SK-N-SH (cell line): ENCODE data around the gene RIN3. TPM values are rescaled to one million over a fixed set of nuclear protein-coding genes. Genes with fewer than 3 reads are reported as not detected.

ENCODE experiments used
- CTCF ChIA-PET: fragments of 300-600, 350-600 bp; formaldehyde crosslinking; extraction: SDS; loops from one replicate; lab custom pipeline; 2021; lab: Yijun Ruan, JAX
- POLR2A ChIA-PET: fragments of 350-600 bp; sonication (Branson Sonifier 250); formaldehyde crosslinking; extraction: SDS; loops from one replicate; lab custom pipeline; 2020; ENCODE audit warnings: antibody characterized with exemption, inconsistent platforms; lab: Yijun Ruan, JAX
- DNase-seq: peaks from one replicate; pipeline ENCODE4 v3.0.0; 2012
- H2AFZ ChIP-seq: fragments of 200-600 bp; sonication (generic); 2 replicates; pipeline ENCODE4 v1.8.1; 2016; ENCODE audit warnings: antibody characterized with exemption, mild to moderate bottlenecking, low read depth
- H3F3A ChIP-seq: fragments of 200-600 bp; sonication (generic); replicated peaks from 2 replicates; pipeline ENCODE3; 2016; ENCODE audit warnings: antibody characterized with exemption, mild to moderate bottlenecking; ENCODE audit not compliant: insufficient read depth
- H3K27ac ChIP-seq, 2 experiments: fragments of 200-500 bp in 1 of 2; fragments of 200-600 bp in 1 of 2; sonication (Bioruptor generic) in 1 of 2; sonication (generic), shearing (Covaris generic) in 1 of 2; 2 replicates each; pipeline versions ENCODE4 v1.5.1 to v1.6.1; 2014 to 2016; ENCODE audit warnings: low read depth in 2 of 2, inconsistent platforms in 1 of 2, low read length in 1 of 2, mild to moderate bottlenecking in 1 of 2, mixed read lengths in 1 of 2
- H3K27me3 ChIP-seq: fragments of 200-600 bp; sonication (generic), shearing (Covaris generic); 2 replicates; pipeline ENCODE4 v1.6.1; 2016; ENCODE audit warnings: mixed run types; ENCODE audit not compliant: insufficient read depth
- H3K36me3 ChIP-seq, 2 experiments: fragments of 200-500 bp in 1 of 2; fragments of 200-600 bp in 1 of 2; sonication (Bioruptor generic) in 1 of 2; sonication (generic) in 1 of 2; replicated peaks in 1 of 2; 2 replicates each; pipeline versions ENCODE3 to v1.5.1; 2014 to 2016; ENCODE audit warnings: low read length in 1 of 2, mild to moderate bottlenecking in 1 of 2; ENCODE audit not compliant: insufficient read depth in 2 of 2, control insufficient read depth in 1 of 2
- H3K4me1 ChIP-seq, 2 experiments: fragments of 200-500 bp in 1 of 2; fragments of 200-600 bp in 1 of 2; sonication (Bioruptor generic) in 1 of 2; sonication (generic), shearing (Covaris generic) in 1 of 2; 2 replicates each; pipeline versions ENCODE4 v1.5.1 to v1.6.1; 2014 to 2016; ENCODE audit warnings: low read depth in 1 of 2, low read length in 1 of 2, mixed run types in 1 of 2; ENCODE audit not compliant: insufficient read depth in 2 of 2, control insufficient read depth in 1 of 2
- H3K4me2 ChIP-seq: fragments of 200-600 bp; sonication (generic), shearing (Covaris generic); 2 replicates; pipeline ENCODE4 v1.6.1; 2017; ENCODE audit warnings: mixed run types
- H3K4me3 ChIP-seq, 2 experiments: fragments of 200-500 bp in 1 of 2; fragments of 200-600 bp in 1 of 2; sonication (Bioruptor generic) in 1 of 2; sonication (generic), shearing (Covaris generic) in 1 of 2; 2 replicates each; pipeline versions ENCODE4 v1.5.1 to v1.8.1; 2014 to 2016; ENCODE audit warnings: low read depth in 2 of 2, inconsistent platforms in 1 of 2, low read length in 1 of 2, mild to moderate bottlenecking in 1 of 2, mixed read lengths in 1 of 2, moderate library complexity in 1 of 2
- H3K79me2 ChIP-seq: fragments of 200-600 bp; sonication (generic); 2 replicates; pipeline ENCODE4 v1.8.1; 2017; ENCODE audit warnings: mild to moderate bottlenecking; ENCODE audit not compliant: insufficient read depth
- H3K9ac ChIP-seq: fragments of 200-600 bp; sonication (generic); 2 replicates; pipeline ENCODE4 v1.6.1; 2017; ENCODE audit warnings: mixed run types
- H3K9me2 ChIP-seq: fragments of 200-600 bp; sonication (generic); 2 replicates; pipeline ENCODE4 v1.6.1; 2017; ENCODE audit warnings: mixed run types
- H3K9me3 ChIP-seq: fragments of 200-600 bp; sonication (generic); 2 replicates; pipeline ENCODE4 v1.6.1; 2017; ENCODE audit warnings: mixed run types, mild to moderate bottlenecking, moderate library complexity
- H4K20me1 ChIP-seq: fragments of 200-600 bp; sonication (generic); 2 replicates; pipeline ENCODE4 v1.6.1; 2017; ENCODE audit warnings: mild to moderate bottlenecking, mixed run types; ENCODE audit not compliant: insufficient read depth
- CHD2 ChIP-seq: fragments of 150-350 bp; IDR thresholded peaks from 2 replicates; pipeline ENCODE4 v1.6.1; 2018; ENCODE audit warnings: low read length; ENCODE audit not compliant: partially characterized antibody
- ELF1 ChIP-seq: IDR thresholded peaks from 2 replicates; pipeline ENCODE4 v1.4.0; 2012
- EZH2phosphoT487 ChIP-seq: fragments of 200-600 bp; sonication (generic); IDR thresholded peaks from 2 replicates; pipeline ENCODE4 v1.6.1; 2017; ENCODE audit warnings: low read depth, mixed run types, mild to moderate bottlenecking, antibody characterized with exemption, moderate library complexity, borderline replicate concordance
- FOSL2 ChIP-seq: IDR thresholded peaks from 2 replicates; pipeline ENCODE4 v1.4.0; 2012; ENCODE audit warnings: low read depth, mild to moderate bottlenecking, moderate library complexity, borderline replicate concordance
- FOXJ3 ChIP-seq: sonication (generic); formaldehyde crosslinking; IDR thresholded peaks from 2 replicates; pipeline ENCODE4 v1.5.1; 2020; ENCODE audit warnings: mild to moderate bottlenecking, missing genetic modification reagents
- FOXM1 ChIP-seq: IDR thresholded peaks from 2 replicates; pipeline ENCODE4 v1.4.0; 2012; ENCODE audit warnings: low read depth, mild to moderate bottlenecking
- GATA2 ChIP-seq: sonication (generic); formaldehyde crosslinking; IDR thresholded peaks from 2 replicates; pipeline ENCODE4 v1.5.0; 2020; ENCODE audit warnings: mild to moderate bottlenecking, missing genetic modification reagents
- JUND ChIP-seq: IDR thresholded peaks from 2 replicates; pipeline ENCODE4 v1.4.0; 2012
- MXI1 ChIP-seq: IDR thresholded peaks from 2 replicates; pipeline ENCODE4 v1.6.1; 2012; ENCODE audit warnings: mild to moderate bottlenecking, low read depth, low read length, improper control_type of control experiment
- NFIC ChIP-seq: IDR thresholded peaks from 2 replicates; pipeline ENCODE4 v1.4.0; 2012; ENCODE audit warnings: borderline replicate concordance
- NRF1 ChIP-seq: IDR thresholded peaks from 2 replicates; pipeline ENCODE4 v1.6.1; 2012; ENCODE audit warnings: low read depth, mild to moderate bottlenecking, low read length
- POLR2AphosphoS5 ChIP-seq: IDR thresholded peaks from 2 replicates; pipeline ENCODE4 v1.6.1; 2012; ENCODE audit warnings: low read depth, low read length
- TAF1 ChIP-seq: IDR thresholded peaks from 2 replicates; pipeline ENCODE4 v1.6.1; 2012; ENCODE audit warnings: low read depth, mild to moderate bottlenecking, low read length, moderate library complexity, borderline replicate concordance
- TCF12 ChIP-seq: IDR thresholded peaks from 2 replicates; pipeline ENCODE4 v1.4.0; 2012
- TEAD4 ChIP-seq: IDR thresholded peaks from 2 replicates; pipeline ENCODE4 v1.4.0; 2012; ENCODE audit warnings: mild to moderate bottlenecking, borderline replicate concordance; ENCODE audit not compliant: insufficient read depth
- YY1 ChIP-seq: IDR thresholded peaks from 2 replicates; pipeline ENCODE4 v1.4.0; 2012; ENCODE audit warnings: low read depth, mild to moderate bottlenecking
- WGBS: methylation state at CpG from one replicate; pipeline ENCODE4 v1.1.6; 2017; ENCODE audit warnings: low lambda C conversion rate; 5-methylcytosine and 5-hydroxymethylcytosine counted together
- polyA plus RNA-seq, 3 experiments: library from polyadenylated mRNA; depleted of rRNA; stranded (reverse); fragments of >200 nt; gene quantifications; 2 replicates each; pipeline ENCODE4 v1.2.3, GENCODE V29; 2012
- TF ChIP-seq, protein P1 (sequence below): IDR thresholded peaks from 2 replicates; pipeline ENCODE4; 2012
- TF ChIP-seq, protein P2 (sequence below): IDR thresholded peaks from 2 replicates; pipeline ENCODE4 v1.4.0; 2012; ENCODE audit warnings: low read depth
- TF ChIP-seq, protein P3 (sequence below): IDR thresholded peaks from 2 replicates; pipeline ENCODE4 v1.4.0; 2012; ENCODE audit warnings: low read depth, borderline replicate concordance
- TF ChIP-seq, protein P4 (sequence below): fragments of 200-600 bp; sonication (generic); IDR thresholded peaks from 2 replicates; pipeline ENCODE4 v1.6.1; 2017; ENCODE audit warnings: antibody characterized with exemption, mild to moderate bottlenecking, moderate library complexity
- TF ChIP-seq, protein P5 (sequence below): fragments of 150-350 bp; IDR thresholded peaks from 2 replicates; pipeline ENCODE4 v1.6.1; 2017; ENCODE audit warnings: antibody characterized with exemption, low read length, low read depth, borderline replicate concordance

RIN3 gene
- polyA plus RNA-seq, 1 of the 3 experiments (the other 2 are of a cell fraction), result 12.4 TPM

DNA sequence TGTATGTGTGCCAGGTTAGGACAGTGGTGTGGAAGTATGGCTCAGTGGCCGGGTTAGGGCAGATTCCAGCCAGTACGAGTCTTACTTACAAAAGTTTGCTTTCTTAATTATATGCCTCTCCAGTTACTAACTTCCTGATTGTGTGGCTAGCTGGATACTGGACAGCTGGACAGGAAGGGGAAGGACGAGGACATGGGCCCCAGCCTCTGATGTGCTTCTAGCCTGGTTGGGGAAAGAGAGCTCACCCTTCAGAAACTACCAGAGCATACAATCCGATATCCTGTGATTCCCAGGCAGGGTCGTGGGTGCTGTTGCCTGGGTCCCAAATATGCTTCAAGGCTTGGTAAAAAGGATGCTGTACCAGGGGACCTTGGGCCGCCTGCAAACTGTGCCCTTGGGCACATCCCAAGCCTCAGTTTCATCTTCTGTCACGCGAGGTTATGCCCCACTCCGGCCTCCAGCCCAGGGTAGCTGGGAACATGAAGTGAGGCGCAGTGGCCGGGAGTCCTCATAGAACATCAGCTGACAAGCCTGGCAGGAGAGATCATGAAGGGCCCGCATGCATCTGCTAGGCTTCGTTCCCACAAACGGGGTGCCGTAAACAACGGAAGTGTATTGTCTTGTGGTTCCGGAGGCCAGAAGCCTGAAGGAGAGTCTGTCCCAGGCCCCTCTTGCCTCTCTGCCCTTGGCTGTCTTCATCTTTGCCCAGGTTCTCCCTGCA, 23.2 kb upstream of the RIN3 start:
- H3F3A ChIP-seq, result no peaks in the 10 kb centered on the region
- no peak overlapping the region for H3K9ac ChIP-seq
- no peaks in the 10 kb centered on the region for H4K20me1 ChIP-seq
- no peak overlapping the region for H3K4me3 ChIP-seq
- POLR2A ChIA-PET, result no interaction called here
- no peaks in the 10 kb centered on the region for H3K27me3 ChIP-seq
- TF ChIP-seq GATA2 (no peak), TAF1 (no peak), EZH2phosphoT487 (no peak), NRF1 (no peak), TEAD4 (no peak), TCF12 (no peak), CHD2 (no peak), NFIC (no peak)
- TF ChIP-seq, protein P1, sequence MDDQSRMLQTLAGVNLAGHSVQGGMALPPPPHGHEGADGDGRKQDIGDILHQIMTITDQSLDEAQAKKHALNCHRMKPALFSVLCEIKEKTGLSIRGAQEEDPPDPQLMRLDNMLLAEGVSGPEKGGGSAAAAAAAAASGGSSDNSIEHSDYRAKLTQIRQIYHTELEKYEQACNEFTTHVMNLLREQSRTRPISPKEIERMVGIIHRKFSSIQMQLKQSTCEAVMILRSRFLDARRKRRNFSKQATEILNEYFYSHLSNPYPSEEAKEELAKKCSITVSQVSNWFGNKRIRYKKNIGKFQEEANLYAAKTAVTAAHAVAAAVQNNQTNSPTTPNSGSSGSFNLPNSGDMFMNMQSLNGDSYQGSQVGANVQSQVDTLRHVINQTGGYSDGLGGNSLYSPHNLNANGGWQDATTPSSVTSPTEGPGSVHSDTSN, result no peak
- TF ChIP-seq, protein P2, sequence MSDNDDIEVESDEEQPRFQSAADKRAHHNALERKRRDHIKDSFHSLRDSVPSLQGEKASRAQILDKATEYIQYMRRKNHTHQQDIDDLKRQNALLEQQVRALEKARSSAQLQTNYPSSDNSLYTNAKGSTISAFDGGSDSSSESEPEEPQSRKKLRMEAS, result no peak
- TF ChIP-seq, protein P3, sequence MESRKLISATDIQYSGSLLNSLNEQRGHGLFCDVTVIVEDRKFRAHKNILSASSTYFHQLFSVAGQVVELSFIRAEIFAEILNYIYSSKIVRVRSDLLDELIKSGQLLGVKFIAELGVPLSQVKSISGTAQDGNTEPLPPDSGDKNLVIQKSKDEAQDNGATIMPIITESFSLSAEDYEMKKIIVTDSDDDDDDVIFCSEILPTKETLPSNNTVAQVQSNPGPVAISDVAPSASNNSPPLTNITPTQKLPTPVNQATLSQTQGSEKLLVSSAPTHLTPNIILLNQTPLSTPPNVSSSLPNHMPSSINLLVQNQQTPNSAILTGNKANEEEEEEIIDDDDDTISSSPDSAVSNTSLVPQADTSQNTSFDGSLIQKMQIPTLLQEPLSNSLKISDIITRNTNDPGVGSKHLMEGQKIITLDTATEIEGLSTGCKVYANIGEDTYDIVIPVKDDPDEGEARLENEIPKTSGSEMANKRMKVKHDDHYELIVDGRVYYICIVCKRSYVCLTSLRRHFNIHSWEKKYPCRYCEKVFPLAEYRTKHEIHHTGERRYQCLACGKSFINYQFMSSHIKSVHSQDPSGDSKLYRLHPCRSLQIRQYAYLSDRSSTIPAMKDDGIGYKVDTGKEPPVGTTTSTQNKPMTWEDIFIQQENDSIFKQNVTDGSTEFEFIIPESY, result no peak
- H3K4me2 ChIP-seq, result no peak overlapping the region
- no peak for DNase-seq
- no peaks in the 10 kb centered on the region for H3K9me3 ChIP-seq
- CTCF ChIA-PET, result no interaction called here
- no peak overlapping the region for H2AFZ ChIP-seq
- H3K4me1 ChIP-seq, result no peaks in the 10 kb centered on the region
- no peaks in the 10 kb centered on the region for H3K79me2 ChIP-seq
- no peak overlapping the region for H3K27ac ChIP-seq
- no peaks in the 10 kb centered on the region for H3K9me2 ChIP-seq
- WGBS, result 65% methylated on average over 15 of the region's 17 CpGs
- no peaks in the 10 kb centered on the region for H3K36me3 ChIP-seq

DNA sequence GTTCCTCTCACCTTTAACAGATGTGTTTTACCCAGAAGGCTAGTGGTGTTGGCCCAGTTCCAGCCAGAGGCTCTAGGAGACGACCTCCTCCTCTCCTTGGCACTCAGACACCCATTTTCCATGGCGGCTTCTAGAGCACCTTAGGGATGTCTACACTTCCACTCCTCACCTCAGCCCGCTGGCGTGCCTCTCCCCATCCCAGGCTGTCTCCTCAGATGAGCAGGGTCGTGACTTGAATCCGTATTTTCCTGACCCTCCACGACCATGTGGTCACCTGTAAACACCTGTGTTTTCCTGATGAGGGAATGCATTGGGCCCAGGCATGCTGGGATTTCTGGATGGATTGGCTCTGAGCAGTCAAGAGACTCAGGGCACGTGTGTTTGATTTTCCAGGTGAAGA, 21.8 kb upstream of the RIN3 start:
- Histone ChIP-seq H3K4me1 (no peaks in the 10 kb centered on the region), H3K4me2 (no peak overlapping the region), H3F3A (no peaks in the 10 kb centered on the region), H3K36me3 (no peaks in the 10 kb centered on the region), H3K27ac (no peak overlapping the region), H3K4me3 (no peak overlapping the region), H3K79me2 (no peaks in the 10 kb centered on the region), H3K9me2 (no peaks in the 10 kb centered on the region), H4K20me1 (no peaks in the 10 kb centered on the region), H3K9me3 (no peaks in the 10 kb centered on the region), H3K9ac (no peak overlapping the region), H2AFZ (no peak overlapping the region), H3K27me3 (no peaks in the 10 kb centered on the region)
- ChIA-PET POLR2A (no interaction called here), CTCF (no interaction called here)
- DNase-seq, result no peak
- 65% methylated on average over 8 of the region's 8 CpGs for WGBS
- TF ChIP-seq FOSL2 (no peak), TEAD4 (no peak), POLR2AphosphoS5 (no peak), NRF1 (no peak), FOXJ3 (CRISPR knock-in tag) (no peak), ELF1 (no peak), MXI1 (no peak), TAF1 (no peak), JUND (no peak), FOXM1 (no peak), YY1 (no peak), NFIC (no peak), TCF12 (no peak)
- TF ChIP-seq, protein P4, sequence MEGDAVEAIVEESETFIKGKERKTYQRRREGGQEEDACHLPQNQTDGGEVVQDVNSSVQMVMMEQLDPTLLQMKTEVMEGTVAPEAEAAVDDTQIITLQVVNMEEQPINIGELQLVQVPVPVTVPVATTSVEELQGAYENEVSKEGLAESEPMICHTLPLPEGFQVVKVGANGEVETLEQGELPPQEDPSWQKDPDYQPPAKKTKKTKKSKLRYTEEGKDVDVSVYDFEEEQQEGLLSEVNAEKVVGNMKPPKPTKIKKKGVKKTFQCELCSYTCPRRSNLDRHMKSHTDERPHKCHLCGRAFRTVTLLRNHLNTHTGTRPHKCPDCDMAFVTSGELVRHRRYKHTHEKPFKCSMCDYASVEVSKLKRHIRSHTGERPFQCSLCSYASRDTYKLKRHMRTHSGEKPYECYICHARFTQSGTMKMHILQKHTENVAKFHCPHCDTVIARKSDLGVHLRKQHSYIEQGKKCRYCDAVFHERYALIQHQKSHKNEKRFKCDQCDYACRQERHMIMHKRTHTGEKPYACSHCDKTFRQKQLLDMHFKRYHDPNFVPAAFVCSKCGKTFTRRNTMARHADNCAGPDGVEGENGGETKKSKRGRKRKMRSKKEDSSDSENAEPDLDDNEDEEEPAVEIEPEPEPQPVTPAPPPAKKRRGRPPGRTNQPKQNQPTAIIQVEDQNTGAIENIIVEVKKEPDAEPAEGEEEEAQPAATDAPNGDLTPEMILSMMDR, result no peak
- TF ChIP-seq, protein P1, result no peak
- TF ChIP-seq, protein P5, sequence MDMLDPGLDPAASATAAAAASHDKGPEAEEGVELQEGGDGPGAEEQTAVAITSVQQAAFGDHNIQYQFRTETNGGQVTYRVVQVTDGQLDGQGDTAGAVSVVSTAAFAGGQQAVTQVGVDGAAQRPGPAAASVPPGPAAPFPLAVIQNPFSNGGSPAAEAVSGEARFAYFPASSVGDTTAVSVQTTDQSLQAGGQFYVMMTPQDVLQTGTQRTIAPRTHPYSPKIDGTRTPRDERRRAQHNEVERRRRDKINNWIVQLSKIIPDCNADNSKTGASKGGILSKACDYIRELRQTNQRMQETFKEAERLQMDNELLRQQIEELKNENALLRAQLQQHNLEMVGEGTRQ, result no peak
